H9 (cell line): ENCODE measurements around the gene KRT71. TPM values are rescaled to one million over a fixed set of nuclear protein-coding genes. Genes with fewer than 3 reads are reported as not detected.

Experiments used
- DNase-seq: peaks from one replicate; pipeline ENCODE4 v3.0.0-alpha.2; 2017
- H2AFZ ChIP-seq: one replicate; pipeline ENCODE4 v1.6.1; 2013; ENCODE audit warnings: mild to moderate bottlenecking, low read length, control low read depth, moderate library complexity
- H2AK5ac ChIP-seq: 2 replicates; pipeline ENCODE4 v1.6.1; 2013; ENCODE audit warnings: low read length, control low read depth, mixed read lengths; ENCODE audit not compliant: insufficient read length
- H2BK120ac ChIP-seq: one replicate; pipeline ENCODE4 v1.6.1; 2013; ENCODE audit warnings: low read depth, mild to moderate bottlenecking, low read length, control low read depth, inconsistent platforms; ENCODE audit not compliant: poor library complexity, severe bottlenecking
- H2BK12ac ChIP-seq: 2 replicates; pipeline ENCODE4 v1.6.1; 2013; ENCODE audit warnings: low read length, control low read depth, mixed read lengths, low read depth; ENCODE audit not compliant: insufficient read length
- H2BK15ac ChIP-seq: 2 replicates; pipeline ENCODE4 v1.6.1; 2013; ENCODE audit warnings: low read depth, low read length, control low read depth
- H2BK20ac ChIP-seq: one replicate; pipeline ENCODE4 v1.6.1; 2013; ENCODE audit warnings: low read depth, mild to moderate bottlenecking, low read length, control low read depth, inconsistent platforms; ENCODE audit not compliant: poor library complexity, severe bottlenecking
- H2BK5ac ChIP-seq: 2 replicates; pipeline ENCODE4 v1.6.1; 2013; ENCODE audit warnings: low read length, control low read depth, mixed read lengths; ENCODE audit not compliant: insufficient read length
- H3K14ac ChIP-seq: 2 replicates; pipeline ENCODE4 v1.6.1; 2013; ENCODE audit warnings: low read length, control low read depth; ENCODE audit not compliant: insufficient read depth
- H3K18ac ChIP-seq: 2 replicates; pipeline ENCODE4 v1.6.1; 2013; ENCODE audit warnings: low read depth, mild to moderate bottlenecking, mixed read lengths, low read length, control low read depth; ENCODE audit not compliant: insufficient read length
- H3K23ac ChIP-seq: 2 replicates; pipeline ENCODE4 v1.6.1; 2013; ENCODE audit warnings: low read length, control low read depth, mixed read lengths, low read depth; ENCODE audit not compliant: insufficient read length
- H3K23me2 ChIP-seq: 2 replicates; pipeline ENCODE4 v1.6.1; 2013; ENCODE audit warnings: low read depth, mild to moderate bottlenecking, mixed read lengths, low read length, control low read depth; ENCODE audit not compliant: insufficient read length, poor library complexity, severe bottlenecking
- H3K27ac ChIP-seq: 2 replicates; pipeline ENCODE4 v1.5.1; 2013; ENCODE audit warnings: low read length, control low read depth, mixed read lengths, low read depth; ENCODE audit not compliant: insufficient read length
- H3K27me3 ChIP-seq: 2 replicates; pipeline ENCODE4 v1.6.1; 2013; ENCODE audit warnings: low read length, control low read depth, inconsistent platforms; ENCODE audit not compliant: insufficient read depth
- H3K4ac ChIP-seq: 2 replicates; pipeline ENCODE4 v1.6.1; 2013; ENCODE audit warnings: low read depth, mild to moderate bottlenecking, control low read depth, inconsistent platforms, low read length, moderate library complexity
- H3K4me1 ChIP-seq: 2 replicates; pipeline ENCODE4 v1.6.1; 2013; ENCODE audit warnings: low read length, control low read depth, inconsistent platforms; ENCODE audit not compliant: insufficient read depth
- H3K4me2 ChIP-seq: 2 replicates; pipeline ENCODE4 v1.6.1; 2013; ENCODE audit warnings: low read length, control low read depth, mixed read lengths; ENCODE audit not compliant: insufficient read length, insufficient read depth
- H3K56ac ChIP-seq: 2 replicates; pipeline ENCODE4 v1.6.1; 2013; ENCODE audit warnings: low read depth, mild to moderate bottlenecking, mixed read lengths, low read length, control low read depth; ENCODE audit not compliant: insufficient read length
- H3K79me1 ChIP-seq: 2 replicates; pipeline ENCODE4 v1.6.1; 2013; ENCODE audit warnings: low read depth, mild to moderate bottlenecking, moderate library complexity, low read length, control low read depth, inconsistent platforms; ENCODE audit not compliant: insufficient read depth, poor library complexity, severe bottlenecking
- H3K79me2 ChIP-seq: 2 replicates; pipeline ENCODE4 v1.6.1; 2013; ENCODE audit warnings: low read length, control low read depth, inconsistent platforms; ENCODE audit not compliant: insufficient read depth
- H3K9ac ChIP-seq: 2 replicates; pipeline ENCODE4 v1.6.1; 2013; ENCODE audit warnings: low read length, control low read depth, mixed read lengths; ENCODE audit not compliant: insufficient read length; ENCODE audit errors: extremely low read depth
- H3K9me3 ChIP-seq: one replicate; pipeline ENCODE4 v1.6.1; 2013; ENCODE audit warnings: low read depth, low read length, inconsistent platforms; ENCODE audit not compliant: control insufficient read depth
- H3T11ph ChIP-seq: one replicate; pipeline ENCODE4 v1.6.1; 2013; ENCODE audit warnings: mild to moderate bottlenecking, low read length, control low read depth, inconsistent platforms
- H4K20me1 ChIP-seq: one replicate; pipeline ENCODE4 v1.6.1; 2013; ENCODE audit not compliant: control insufficient read depth, insufficient read length, insufficient read depth
- H4K5ac ChIP-seq: 2 replicates; pipeline ENCODE4 v1.6.1; 2013; ENCODE audit warnings: low read depth, mild to moderate bottlenecking, mixed read lengths, low read length, control low read depth; ENCODE audit not compliant: insufficient read length
- H4K8ac ChIP-seq: replicated peaks from 2 replicates; pipeline ENCODE4 v1.6.1; 2013; ENCODE audit warnings: low read length, control low read depth, mixed read lengths, low read depth; ENCODE audit not compliant: insufficient read length
- H4K91ac ChIP-seq: 2 replicates; pipeline ENCODE4 v1.6.1; 2013; ENCODE audit warnings: low read depth, mild to moderate bottlenecking, moderate library complexity, mixed read lengths, low read length, control low read depth; ENCODE audit not compliant: insufficient read length
- H3K27ac Mint-ChIP-seq, 3 experiments: 2 replicates in 2 of 3; 3 replicates in 1 of 3; pipeline ENCODE4 v1.8.0; 2020 to 2021; ENCODE audit warnings: mixed read lengths in 3 of 3, mild to moderate bottlenecking in 1 of 3, moderate library complexity in 1 of 3
- H3K27me3 Mint-ChIP-seq: 2 replicates; pipeline ENCODE4 v1.8.0; 2021; ENCODE audit warnings: low read depth, mild to moderate bottlenecking, moderate library complexity, mixed read lengths
- H3K36me3 Mint-ChIP-seq, 3 experiments: 2 replicates in 2 of 3; 3 replicates in 1 of 3; pipeline ENCODE4 v1.8.0; 2020 to 2021; ENCODE audit warnings: low read depth in 3 of 3, mixed read lengths in 3 of 3; ENCODE audit not compliant: insufficient read depth in 1 of 3
- H3K4me1 Mint-ChIP-seq, 2 experiments: 2 replicates each; pipeline ENCODE4 v1.8.0; 2020; ENCODE audit warnings: mixed read lengths in 2 of 2
- H3K4me3 Mint-ChIP-seq, 2 experiments: 2 replicates in 1 of 2; 3 replicates in 1 of 2; pipeline ENCODE4 v1.8.0; 2020 to 2021; ENCODE audit warnings: mild to moderate bottlenecking in 2 of 2, mixed read lengths in 2 of 2, moderate library complexity in 1 of 2
- H3K9me3 Mint-ChIP-seq, 2 experiments: 2 replicates in 1 of 2; 3 replicates in 1 of 2; pipeline ENCODE4 v1.8.0; 2020; ENCODE audit warnings: mild to moderate bottlenecking in 2 of 2, mixed read lengths in 2 of 2, moderate library complexity in 1 of 2
- WGBS: extraction: QIAGEN DNeasy Blood & Tissue Kit; methylation state at CpG from one replicate; pipeline ENCODE4 v1.1.7; 2013; ENCODE audit warnings: missing lambda C conversion rate, low lambda C conversion rate, mixed read lengths; ENCODE audit not compliant: insufficient read length; ENCODE audit errors: extremely low coverage; 5-methylcytosine and 5-hydroxymethylcytosine counted together
- total RNA-seq: library from RNA; stranded (reverse); gene quantifications from 2 replicates; pipeline ENCODE4 v1.2.1, GENCODE V29; 2021
- TF ChIP-seq, protein P1 (sequence below): fragments of 200-600 bp; sonication (generic); conservative IDR thresholded peaks from 3 replicates; pipeline ENCODE4 v1.8.0; 2021; ENCODE audit warnings: antibody characterized with exemption, mild to moderate bottlenecking

The KRT71 gene
- total RNA-seq, 1 experiment from 2014 or later, result not detected

DNA sequence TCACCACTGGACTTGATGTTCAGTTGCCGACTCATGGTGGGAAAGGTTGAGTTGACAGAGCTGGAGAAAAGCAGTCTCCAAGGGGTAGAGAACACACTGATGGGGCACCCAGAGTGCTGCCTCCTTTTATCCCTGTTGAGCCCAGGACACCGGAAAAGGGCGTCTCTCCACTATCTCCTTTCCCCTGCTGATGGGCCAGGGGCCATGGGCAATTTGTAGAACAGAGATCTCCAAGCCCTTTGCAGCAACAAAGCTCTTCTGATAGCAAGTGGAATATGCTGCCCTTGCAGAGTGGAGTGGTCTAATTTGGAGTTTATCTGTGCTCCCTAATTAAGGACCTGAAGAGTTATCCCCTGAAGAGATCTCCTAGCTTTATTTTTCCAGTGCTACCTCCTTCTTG lies 20.8 kb upstream of the KRT71 start, which contains the start of gene KRT74:
TSS of gene KRT74 (minus strand) at position 101 of the 400 bp plus-strand sequence. CDS start at position 35, 66 bp downstream.
- H3K27ac Mint-ChIP-seq, result no peak within 1 kb of the TSS; a peak in 1 of 7 replicates
- H3K4me1 Mint-ChIP-seq, result no peaks in the 10 kb centered on the region
- Histone ChIP-seq H3K79me1 (no peaks in the 10 kb centered on the region), H3K18ac (no peak within 1 kb of the TSS), H4K8ac (no peak within 1 kb of the TSS), H3K56ac (no peak within 1 kb of the TSS), H3K4me1 (no peaks in the 10 kb centered on the region), H3K4ac (no peak within 1 kb of the TSS), H3T11ph (no peak within 1 kb of the TSS), H3K23ac (no peak within 1 kb of the TSS), H2BK12ac (no peak within 1 kb of the TSS), H3K27ac (no peak within 1 kb of the TSS), H2BK15ac (no peak within 1 kb of the TSS), H4K20me1 (no peaks in the 10 kb centered on the region), H3K27me3 (no peaks in the 10 kb centered on the region), H2AFZ (no peak within 1 kb of the TSS), H2BK5ac (no peak within 1 kb of the TSS), H4K91ac (no peak within 1 kb of the TSS), H2AK5ac (no peak within 1 kb of the TSS), H3K23me2 (no peaks in the 10 kb centered on the region), H2BK20ac (no peak within 1 kb of the TSS), H3K79me2 (no peaks in the 10 kb centered on the region), H3K9me3 (no peaks in the 10 kb centered on the region), H3K4me2 (no peak within 1 kb of the TSS), H3K9ac (no peak within 1 kb of the TSS), H2BK120ac (peak within 1 kb of the TSS; percentile 26), H4K5ac (no peak within 1 kb of the TSS), H3K14ac (no peak within 1 kb of the TSS)
- TF ChIP-seq, protein P1, sequence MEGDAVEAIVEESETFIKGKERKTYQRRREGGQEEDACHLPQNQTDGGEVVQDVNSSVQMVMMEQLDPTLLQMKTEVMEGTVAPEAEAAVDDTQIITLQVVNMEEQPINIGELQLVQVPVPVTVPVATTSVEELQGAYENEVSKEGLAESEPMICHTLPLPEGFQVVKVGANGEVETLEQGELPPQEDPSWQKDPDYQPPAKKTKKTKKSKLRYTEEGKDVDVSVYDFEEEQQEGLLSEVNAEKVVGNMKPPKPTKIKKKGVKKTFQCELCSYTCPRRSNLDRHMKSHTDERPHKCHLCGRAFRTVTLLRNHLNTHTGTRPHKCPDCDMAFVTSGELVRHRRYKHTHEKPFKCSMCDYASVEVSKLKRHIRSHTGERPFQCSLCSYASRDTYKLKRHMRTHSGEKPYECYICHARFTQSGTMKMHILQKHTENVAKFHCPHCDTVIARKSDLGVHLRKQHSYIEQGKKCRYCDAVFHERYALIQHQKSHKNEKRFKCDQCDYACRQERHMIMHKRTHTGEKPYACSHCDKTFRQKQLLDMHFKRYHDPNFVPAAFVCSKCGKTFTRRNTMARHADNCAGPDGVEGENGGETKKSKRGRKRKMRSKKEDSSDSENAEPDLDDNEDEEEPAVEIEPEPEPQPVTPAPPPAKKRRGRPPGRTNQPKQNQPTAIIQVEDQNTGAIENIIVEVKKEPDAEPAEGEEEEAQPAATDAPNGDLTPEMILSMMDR, result no peak
- no CpG with 5 or more reads among the region's 3 CpGs for WGBS
- H3K4me3 Mint-ChIP-seq, result no peak within 1 kb of the TSS
- H3K27me3 Mint-ChIP-seq, result peaks cover 14% of the 10 kb centered on the region
- DNase-seq, result no peak
- H3K36me3 Mint-ChIP-seq, result no peaks in the 10 kb centered on the region
- H3K9me3 Mint-ChIP-seq, result no peaks in the 10 kb centered on the region
